GM23338 (cell line): ENCODE measurements around the gene POU3F2. TPM values are rescaled to one million over a fixed set of nuclear protein-coding genes. Genes with fewer than 3 reads are reported as not detected.

Experiments used
- ATAC-seq: fragments of 200-7000 bp; cut with Tn5 transposase; 3 replicates; pipeline ENCODE4 v1.9.1; 2020
- DNase-seq: peaks from one replicate; pipeline ENCODE4 v3.0.0-alpha.2; 2015; ENCODE audit warnings: low spot score
- H2AFZ ChIP-seq: fragments of 200-600 bp; sonication (generic); 2 replicates; pipeline ENCODE4 v1.8.0; 2016; ENCODE audit warnings: antibody characterized with exemption, mild to moderate bottlenecking, moderate library complexity
- H3F3A ChIP-seq: fragments of 200-600 bp; sonication (generic); replicated peaks from 2 replicates; pipeline ENCODE4 v1.8.0; 2017; ENCODE audit warnings: antibody characterized with exemption, mixed run types, low read depth
- H3K27ac ChIP-seq: fragments of 200-600 bp; sonication (generic); 2 replicates; pipeline ENCODE4 v1.6.1; 2016; ENCODE audit warnings: low read depth
- H3K27me3 ChIP-seq: fragments of 200-600 bp; sonication (generic); 2 replicates; pipeline ENCODE4 v1.8.0; 2016; ENCODE audit warnings: mild to moderate bottlenecking, mixed run types, moderate library complexity; ENCODE audit not compliant: insufficient read depth
- H3K36me3 ChIP-seq: fragments of 200-600 bp; sonication (generic); 2 replicates; pipeline ENCODE4 v1.8.0; 2016; ENCODE audit warnings: mild to moderate bottlenecking; ENCODE audit not compliant: insufficient read depth
- H3K4me1 ChIP-seq: fragments of 200-600 bp; sonication (generic); 2 replicates; pipeline ENCODE4 v1.8.0; 2016; ENCODE audit warnings: mild to moderate bottlenecking, moderate library complexity; ENCODE audit not compliant: insufficient read depth
- H3K4me2 ChIP-seq: fragments of 200-600 bp; sonication (generic); 2 replicates; pipeline ENCODE4 v1.7.1; 2017; ENCODE audit warnings: mixed run types
- H3K4me3 ChIP-seq: fragments of 200-600 bp; sonication (generic); 2 replicates; pipeline ENCODE4 v1.6.1; 2016; ENCODE audit warnings: mixed run types
- H3K79me2 ChIP-seq: fragments of 200-600 bp; sonication (generic); replicated peaks from 2 replicates; pipeline ENCODE4 v1.8.0; 2017; ENCODE audit warnings: mild to moderate bottlenecking; ENCODE audit not compliant: insufficient read depth
- H3K9me2 ChIP-seq: fragments of 200-600 bp; sonication (generic); 2 replicates; pipeline ENCODE4 v1.8.0; 2017; ENCODE audit not compliant: insufficient read depth
- H4K20me1 ChIP-seq: fragments of 200-600 bp; sonication (generic); replicated peaks from 2 replicates; pipeline ENCODE4 v1.8.0; 2017; ENCODE audit warnings: mild to moderate bottlenecking; ENCODE audit not compliant: insufficient read depth
- H3K27ac Mint-ChIP-seq: 2 replicates; pipeline ENCODE4 v1.8.0; 2020; ENCODE audit warnings: inconsistent platforms, mild to moderate bottlenecking, moderate library complexity, mixed read lengths
- H3K27me3 Mint-ChIP-seq: 3 replicates; pipeline ENCODE4 v1.8.0; 2022; ENCODE audit warnings: low read depth, mild to moderate bottlenecking, moderate library complexity, mixed read lengths, inconsistent platforms; ENCODE audit not compliant: insufficient read depth, poor library complexity
- H3K36me3 Mint-ChIP-seq: 3 replicates; pipeline ENCODE4 v1.8.0; 2021; ENCODE audit warnings: low read depth, mild to moderate bottlenecking, inconsistent platforms, moderate library complexity, mixed read lengths
- H3K4me1 Mint-ChIP-seq: 3 replicates; pipeline ENCODE4 v1.8.0; 2020; ENCODE audit warnings: mild to moderate bottlenecking, inconsistent platforms, mixed read lengths
- H3K4me3 Mint-ChIP-seq: 3 replicates; pipeline ENCODE4 v1.8.0; 2021; ENCODE audit warnings: moderate library complexity, mild to moderate bottlenecking, inconsistent platforms, mixed read lengths
- H3K9me3 Mint-ChIP-seq: 3 replicates; pipeline ENCODE4 v1.8.0; 2020; ENCODE audit warnings: moderate library complexity, mild to moderate bottlenecking, inconsistent platforms, mixed read lengths
- CREB1 ChIP-seq: fragments of 250-450 bp; sonication (Bioruptor Pico); IDR thresholded peaks from 2 replicates; pipeline ENCODE4 v1.5.0; 2020; ENCODE audit warnings: low read depth, mild to moderate bottlenecking, moderate library complexity
- CTCF ChIP-seq, 2 experiments: fragments of 200-600 bp in 1 of 2; sonication (generic) in 1 of 2; conservative IDR thresholded peaks; 2 replicates each; pipeline versions ENCODE4 v1.5.1 to v1.6.1; 2016 to 2017; ENCODE audit warnings: antibody characterized with exemption in 2 of 2, low read depth in 2 of 2, mild to moderate bottlenecking in 2 of 2, moderate library complexity in 1 of 2
- EZH2 ChIP-seq: fragments of 200-600 bp; sonication (generic); IDR thresholded peaks from one replicate; pipeline ENCODE4 v1.8.0; 2017; ENCODE audit warnings: antibody characterized with exemption, mild to moderate bottlenecking, low read depth; ENCODE audit not compliant: unreplicated experiment
- EZH2phosphoT487 ChIP-seq: fragments of 200-600 bp; sonication (generic); IDR thresholded peaks from one replicate; pipeline ENCODE4 v1.8.1; 2018; ENCODE audit warnings: antibody characterized with exemption; ENCODE audit not compliant: unreplicated experiment
- JUNB ChIP-seq: IDR thresholded peaks from one replicate; pipeline ENCODE4 v1.6.1; 2016; ENCODE audit warnings: antibody characterized with exemption; ENCODE audit not compliant: unreplicated experiment
- NANOG ChIP-seq: IDR thresholded peaks from 2 replicates; pipeline ENCODE4 v1.6.1; 2016; ENCODE audit warnings: antibody characterized with exemption, borderline replicate concordance
- POLR2AphosphoS5 ChIP-seq: IDR thresholded peaks from 2 replicates; pipeline ENCODE4 v1.6.1; 2016; ENCODE audit warnings: antibody characterized with exemption, low read depth
- REST ChIP-seq: IDR thresholded peaks from one replicate; pipeline ENCODE4 v1.6.1; 2018; ENCODE audit warnings: antibody characterized with exemption; ENCODE audit not compliant: unreplicated experiment
- STAT1 ChIP-seq: IDR thresholded peaks from one replicate; pipeline ENCODE4 v1.6.1; 2016; ENCODE audit warnings: antibody characterized with exemption; ENCODE audit not compliant: unreplicated experiment
- ZNF114 ChIP-seq: fragments of 250-450 bp; sonication (Bioruptor Pico); IDR thresholded peaks from 2 replicates; pipeline ENCODE4 v1.5.0; 2020; ENCODE audit warnings: mild to moderate bottlenecking, moderate library complexity
- ZNF331 ChIP-seq: fragments of 250-450 bp; sonication (Bioruptor Pico); IDR thresholded peaks from 2 replicates; pipeline ENCODE4 v1.5.0; 2020; ENCODE audit warnings: low read depth, mild to moderate bottlenecking, moderate library complexity
- ZNF462 ChIP-seq: fragments of 250-450 bp; sonication (Bioruptor Pico); IDR thresholded peaks from 2 replicates; pipeline ENCODE4 v1.5.0; 2020; ENCODE audit warnings: mild to moderate bottlenecking, moderate library complexity
- polyA plus RNA-seq: library from polyadenylated mRNA; unstranded; fragments of >200 nt; fragmentation: Nextera tagmentation; extraction: Ambion mirVana; gene quantifications from 2 replicates; pipeline ENCODE4 v1.2.1, GENCODE V29; 2016
- total RNA-seq: library from RNA; depleted of rRNA; stranded (reverse); fragments of >200 nt; shearing (Covaris generic); gene quantifications from 2 replicates; pipeline ENCODE4 v1.2.3, GENCODE V29; 2014

Gene POU3F2
- total and polyA plus RNA-seq, 2 experiments from 2014 or later, result 0.26 to 0.76 TPM

- H3K27ac ChIP-seq, result no peak overlapping the region
- H3K27me3 ChIP-seq, result no peaks in the 10 kb centered on the region
- H3K27ac Mint-ChIP-seq, result no peak overlapping the region
- H3K4me2 ChIP-seq, result no peak overlapping the region
- H3K4me1 Mint-ChIP-seq, result no peaks in the 10 kb centered on the region
- TF ChIP-seq NANOG (no peak), ZNF331 (CRISPR knock-in tag) (no peak), EZH2 (no peak), ZNF462 (CRISPR knock-in tag) (no peak), EZH2phosphoT487 (no peak), STAT1 (no peak), CREB1 (no peak), ZNF114 (CRISPR knock-in tag) (no peak), CTCF (conservative IDR thresholded peaks at IDR 0.05; ENCODE audit: low read depth in 2 of 2) (no peak), JUNB (no peak), POLR2AphosphoS5 (no peak), REST (no peak)
- no peak overlapping the region for H3K4me3 Mint-ChIP-seq
- DNase-seq (no peak), ATAC-seq (no peak)
- no peaks in the 10 kb centered on the region for H3K4me1 ChIP-seq
- H2AFZ ChIP-seq, result no peak overlapping the region
- no peaks in the 10 kb centered on the region for H3F3A ChIP-seq
- no peak overlapping the region for H3K4me3 ChIP-seq
- H3K27me3 Mint-ChIP-seq, result no peaks in the 10 kb centered on the region
- no peaks in the 10 kb centered on the region for H3K9me3 Mint-ChIP-seq
- peaks cover 4% of the 10 kb centered on the region; the same call in 1 of the 3 replicates for H3K36me3 Mint-ChIP-seq
- H3K9me2 ChIP-seq, result no peaks in the 10 kb centered on the region
- no peaks in the 10 kb centered on the region for H3K79me2 ChIP-seq
- no peaks in the 10 kb centered on the region for H4K20me1 ChIP-seq
- H3K36me3 ChIP-seq, result no peaks in the 10 kb centered on the region
Measured at GRCh38 chr6:98885330-98885729, 51.0 kb downstream of the POU3F2 start.
